ENCODE measurements around the gene OR51A4. TPM values are rescaled to one million over a fixed set of nuclear protein-coding genes. Genes with fewer than 3 reads are reported as not detected.

The OR51A4 gene
- total and polyA plus RNA-seq, 4 donors = not detected

GRCh38 chr11:4936745-4937144, 10.7 kb downstream of the OR51A4 start (continued):
- TF ChIP-seq ATF3 (IDR thresholded peaks at IDR 0.05) (no peak), ZBTB33 (IDR thresholded peaks at IDR 0.05) (no peak), FOXA2 (IDR thresholded peaks at IDR 0.05) (no peak), RAD21 (IDR thresholded peaks at IDR 0.05) (no peak), HNF4A (conservative IDR thresholded peaks at IDR 0.05) (no peak)

- no peak for DNase-seq (ENCODE audit: low spot score)
- no peak overlapping the region for H3K9ac ChIP-seq (ENCODE audit: low read depth in 1 of 2, low read length in 2 of 2)
- no peak for TF ChIP-seq ZBTB33 (IDR thresholded peaks at IDR 0.05)
- TF ChIP-seq REST (IDR thresholded peaks at IDR 0.05) = no peak
- no peak for TF ChIP-seq EGR1 (IDR thresholded peaks at IDR 0.05; ENCODE audit: low read depth in 2 of 2)
- TF ChIP-seq HNF4G (IDR thresholded peaks at IDR 0.05) = no peak
- TF ChIP-seq FOXA1 (IDR thresholded peaks at IDR 0.05) = no peak
- TF ChIP-seq JUND (IDR thresholded peaks at IDR 0.05) = no peak
- TF ChIP-seq GABPA (IDR thresholded peaks at IDR 0.05 in 1 of 2, conservative IDR thresholded peaks at IDR 0.05 in 1 of 2) = no peak
- no peak for TF ChIP-seq TAF1 (conservative IDR thresholded peaks at IDR 0.05)
- TF ChIP-seq NR2F2 (IDR thresholded peaks at IDR 0.05) = no peak
- TF ChIP-seq YY1 (IDR thresholded peaks at IDR 0.05) = no peak
- TF ChIP-seq MAX (IDR thresholded peaks at IDR 0.05) = no peak
- no peak for TF ChIP-seq CTCF (IDR thresholded peaks at IDR 0.05; ENCODE audit: low read depth, low read length, missing input control)
- no peak overlapping the region for H3K4me3 ChIP-seq (ENCODE audit: low read depth in 1 of 3, low read length in 3 of 3)
- H3K27me3 ChIP-seq (ENCODE audit: control insufficient read depth in 4 of 4, insufficient read depth in 4 of 4, low read length in 3 of 4) = peaks cover 0 to 2% (median 0%) of the 10 kb centered on the region in 4 donors
- no peak overlapping the region for H3K27ac ChIP-seq (ENCODE audit: low read depth in 1 of 2, low read length in 2 of 2)
- 84% methylated on average over 4 of the region's 4 CpGs for WGBS
- no peaks in the 10 kb centered on the region for H3K4me1 ChIP-seq (ENCODE audit: control insufficient read depth in 4 of 4, insufficient read depth in 4 of 4, low read length in 3 of 4)
- no peaks in the 10 kb centered on the region for H3K36me3 ChIP-seq (ENCODE audit: control insufficient read depth in 4 of 4, insufficient read depth in 3 of 4, low read depth in 1 of 4, low read length in 3 of 4)
- no peaks in the 10 kb centered on the region for H3K9me3 ChIP-seq (ENCODE audit: control insufficient read depth in 4 of 4, low read length in 3 of 4)
Observed at GRCh38 chr11:4932751-4933150, 14.7 kb downstream of the OR51A4 start.

Measured in liver (tissue), 9 donors.